Neuronal stem cell (in vitro differentiated cells): ENCODE measurements around the gene PSEN2.

Experiments
- DNase-seq: peaks from one replicate; pipeline ENCODE4 v3.0.0-alpha.2; 2013; ENCODE audit warnings: low spot score
- H2AFZ ChIP-seq: one replicate; pipeline ENCODE4 v1.6.1; 2013; ENCODE audit warnings: mild to moderate bottlenecking, low read length, inconsistent platforms
- H2AK5ac ChIP-seq: 2 replicates; pipeline ENCODE4 v1.6.1; 2013; ENCODE audit warnings: low read depth, mild to moderate bottlenecking, inconsistent platforms, low read length, moderate library complexity, mixed read lengths
- H2BK120ac ChIP-seq: 2 replicates; pipeline ENCODE4 v1.6.1; 2013; ENCODE audit warnings: low read depth, mild to moderate bottlenecking, inconsistent platforms, low read length, moderate library complexity, mixed read lengths
- H2BK12ac ChIP-seq: one replicate; pipeline ENCODE4 v1.6.1; 2013; ENCODE audit warnings: low read length, inconsistent platforms
- H2BK15ac ChIP-seq: 2 replicates; pipeline ENCODE4 v1.6.1; 2013; ENCODE audit warnings: mild to moderate bottlenecking, low read length, inconsistent platforms, mixed read lengths
- H2BK5ac ChIP-seq: one replicate; pipeline ENCODE4 v1.6.1; 2013; ENCODE audit warnings: inconsistent platforms, mild to moderate bottlenecking, low read length, moderate library complexity
- H3K14ac ChIP-seq: one replicate; pipeline ENCODE4 v1.6.1; 2013; ENCODE audit warnings: low read length, inconsistent platforms
- H3K18ac ChIP-seq: 2 replicates; pipeline ENCODE4 v1.6.1; 2013; ENCODE audit warnings: low read length, inconsistent platforms
- H3K23ac ChIP-seq: 2 replicates; pipeline ENCODE4 v1.6.1; 2013; ENCODE audit warnings: low read depth, mild to moderate bottlenecking, mixed read lengths, low read length, inconsistent platforms; ENCODE audit not compliant: poor library complexity
- H3K27ac ChIP-seq: replicated peaks from 3 replicates; pipeline ENCODE4 v1.5.1; 2013; ENCODE audit warnings: low read length, inconsistent platforms
- H3K27me3 ChIP-seq, 3 experiments: 2 replicates each; pipeline ENCODE4 v1.6.1; 2013; ENCODE audit warnings: low read length in 3 of 3, mild to moderate bottlenecking in 2 of 3, inconsistent platforms in 1 of 3, low read depth in 1 of 3, mixed read lengths in 1 of 3, moderate library complexity in 1 of 3; ENCODE audit not compliant: control insufficient read depth in 3 of 3, insufficient read depth in 3 of 3
- H3K36me3 ChIP-seq, 2 donors: replicated peaks in 1 of 2; 2 replicates each; pipeline ENCODE4 v1.6.1; 2013; ENCODE audit warnings: low read length in 2 of 2; ENCODE audit not compliant: control insufficient read depth in 2 of 2, insufficient read depth in 2 of 2
- H3K4ac ChIP-seq: 2 replicates; pipeline ENCODE4 v1.6.1; 2013; ENCODE audit warnings: inconsistent platforms, mild to moderate bottlenecking, low read length, moderate library complexity
- H3K4me1 ChIP-seq, 2 donors: 1 replicate in 1 of 2; 2 replicates in 1 of 2; pipeline ENCODE4 v1.6.1; 2013; ENCODE audit warnings: low read length in 2 of 2, low read depth in 1 of 2; ENCODE audit not compliant: control insufficient read depth in 2 of 2, insufficient read depth in 1 of 2
- H3K4me2 ChIP-seq: one replicate; pipeline ENCODE4 v1.6.1; 2013; ENCODE audit warnings: mild to moderate bottlenecking, low read length, inconsistent platforms; ENCODE audit not compliant: insufficient read depth, poor library complexity, severe bottlenecking
- H3K4me3 ChIP-seq, 2 donors: 2 replicates each; pipeline ENCODE4 v1.5.1; 2013; ENCODE audit warnings: low read length in 2 of 2, mild to moderate bottlenecking in 2 of 2, inconsistent platforms in 1 of 2, moderate library complexity in 1 of 2
- H3K79me1 ChIP-seq: one replicate; pipeline ENCODE4 v1.6.1; 2013; ENCODE audit warnings: low read depth, mild to moderate bottlenecking, inconsistent platforms, low read length, moderate library complexity
- H3K9ac ChIP-seq: one replicate; pipeline ENCODE4 v1.6.1; 2013; ENCODE audit warnings: mild to moderate bottlenecking, low read depth, low read length, inconsistent platforms; ENCODE audit not compliant: poor library complexity
- H3K9me3 ChIP-seq, 2 donors: replicated peaks in 1 of 2; 2 replicates each; pipeline versions ENCODE3 to v1.6.1; 2013; ENCODE audit warnings: low read length in 2 of 2, mild to moderate bottlenecking in 2 of 2, inconsistent platforms in 1 of 2, low read depth in 1 of 2, mixed read lengths in 1 of 2, moderate library complexity in 1 of 2; ENCODE audit not compliant: control insufficient read depth in 2 of 2, insufficient read depth in 1 of 2
- H4K8ac ChIP-seq: one replicate; pipeline ENCODE4 v1.6.1; 2013; ENCODE audit warnings: low read depth, mild to moderate bottlenecking, inconsistent platforms, low read length, moderate library complexity
- H4K91ac ChIP-seq: one replicate; pipeline ENCODE4 v1.6.1; 2013; ENCODE audit warnings: low read length, low read depth, mild to moderate bottlenecking, inconsistent platforms; ENCODE audit not compliant: poor library complexity
- WGBS, 2 donors: extraction: QIAGEN DNeasy Blood & Tissue Kit; methylation state at CpG; one replicate each; pipeline ENCODE4 v1.1.7; 2013; ENCODE audit warnings: missing lambda C conversion rate in 2 of 2, mixed read lengths in 1 of 2; ENCODE audit not compliant: insufficient read length in 2 of 2, insufficient replicate concordance in 1 of 2; ENCODE audit errors: extremely low coverage in 2 of 2; 5-methylcytosine and 5-hydroxymethylcytosine counted together

Gene PSEN2

GRCh38 chr1:226863446-226863845 is 7.0 kb upstream of the PSEN2 start:
- Histone ChIP-seq H2BK12ac (no peak overlapping the region), H4K91ac (no peak overlapping the region), H3K23ac (no peak overlapping the region), H3K4ac (no peak overlapping the region), H3K27me3 (peaks cover 0 to 6% (median 0%) of the 10 kb centered on the region in 3 experiments), H2BK5ac (no peak overlapping the region), H3K4me3 (no peak overlapping the region), H2AK5ac (no peak overlapping the region), H3K27ac (no peak overlapping the region), H2AFZ (peak overlapping the region; percentile 39), H3K79me1 (no peaks in the 10 kb centered on the region), H4K8ac (no peak overlapping the region), H3K4me2 (no peak overlapping the region), H2BK120ac (no peak overlapping the region), H3K4me1 (peaks cover 0 to 2% of the 10 kb centered on the region in 2 donors), H3K36me3 (no peaks in the 10 kb centered on the region), H3K9me3 (no peaks in the 10 kb centered on the region), H2BK15ac (no peak overlapping the region), H3K14ac (no peak overlapping the region), H3K9ac (no peak overlapping the region), H3K18ac (no peak overlapping the region)
- DNase-seq: no peak
- no CpG with 5 or more reads among the region's 5 CpGs for WGBS, 2 donors

GRCh38 chr1:226864311-226864710 is 6.1 kb upstream of the PSEN2 start:
- no peak overlapping the region for H2BK120ac ChIP-seq
- peaks cover 0 to 7% (median 0%) of the 10 kb centered on the region in 3 experiments for H3K27me3 ChIP-seq
- WGBS, 2 donors: no CpG with 5 or more reads among the region's 4 CpGs
- H4K91ac ChIP-seq: no peak overlapping the region
- H3K9ac ChIP-seq: no peak overlapping the region
- H2AFZ ChIP-seq: no peak overlapping the region
- H4K8ac ChIP-seq: no peak overlapping the region
- H3K23ac ChIP-seq: no peak overlapping the region
- no peak overlapping the region for H2AK5ac ChIP-seq
- no peak overlapping the region for H3K4me2 ChIP-seq
- no peak overlapping the region for H3K18ac ChIP-seq
- H3K9me3 ChIP-seq: peaks cover 0 to under 1% of the 10 kb centered on the region in 2 donors
- H3K4me3 ChIP-seq: no peak overlapping the region
- H3K14ac ChIP-seq: no peak overlapping the region
- H2BK12ac ChIP-seq: no peak overlapping the region
- H3K4me1 ChIP-seq: peaks cover 0 to 2% of the 10 kb centered on the region in 2 donors
- H3K79me1 ChIP-seq: no peaks in the 10 kb centered on the region
- H2BK5ac ChIP-seq: no peak overlapping the region
- no peak for DNase-seq
- no peak overlapping the region for H2BK15ac ChIP-seq
- no peak overlapping the region for H3K27ac ChIP-seq
- no peaks in the 10 kb centered on the region for H3K36me3 ChIP-seq
- no peak overlapping the region for H3K4ac ChIP-seq

DNA sequence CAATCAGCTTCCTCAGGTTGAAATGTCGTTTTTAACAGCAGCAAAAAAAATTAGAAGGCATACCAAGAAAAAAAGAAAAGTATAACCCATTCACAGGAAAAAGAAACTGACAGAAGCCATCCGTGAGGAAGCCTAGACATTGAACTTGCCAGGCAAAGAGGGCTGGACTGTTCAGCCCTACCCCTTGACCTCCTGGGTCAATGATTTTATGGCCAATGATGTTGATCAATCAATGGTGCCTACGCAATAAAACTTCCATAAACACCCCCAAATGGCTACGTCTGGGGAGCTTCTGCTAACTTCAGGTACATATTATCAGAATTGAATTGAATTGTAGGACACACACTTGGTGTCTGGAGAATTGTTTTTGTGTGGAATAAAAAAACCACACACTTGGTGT is 4.8 kb upstream of the PSEN2 start:
- Histone ChIP-seq H3K4ac (no peak overlapping the region), H2BK5ac (no peak overlapping the region), H2AK5ac (no peak overlapping the region), H3K4me1 (peaks cover 2% of the 10 kb centered on the region in 2 donors), H3K23ac (no peak overlapping the region), H3K79me1 (no peaks in the 10 kb centered on the region), H2BK12ac (no peak overlapping the region), H2BK15ac (no peak overlapping the region), H3K4me3 (no peak overlapping the region), H3K27me3 (peaks cover 0 to 16% (median 0%) of the 10 kb centered on the region in 3 experiments), H2AFZ (no peak overlapping the region), H3K18ac (no peak overlapping the region), H3K9me3 (peaks cover 0 to 3% of the 10 kb centered on the region in 2 donors), H3K36me3 (no peaks in the 10 kb centered on the region), H2BK120ac (no peak overlapping the region), H3K14ac (no peak overlapping the region), H4K8ac (no peak overlapping the region), H3K27ac (no peak overlapping the region), H3K4me2 (no peak overlapping the region), H3K9ac (no peak overlapping the region), H4K91ac (no peak overlapping the region)
- DNase-seq: no peak
- WGBS, 2 donors: no CpG with 5 or more reads among the region's 4 CpGs

- H3K4me1 ChIP-seq: peaks cover 9 to 10% of the 10 kb centered on the region in 2 donors
- no peak overlapping the region for H3K9ac ChIP-seq
- H4K91ac ChIP-seq: no peak overlapping the region
- no peak overlapping the region for H2BK5ac ChIP-seq
- no peak overlapping the region for H2AFZ ChIP-seq
- no peak for DNase-seq
- H3K23ac ChIP-seq: no peak overlapping the region
- H2BK12ac ChIP-seq: no peak overlapping the region
- H3K36me3 ChIP-seq: no peaks in the 10 kb centered on the region
- no peaks in the 10 kb centered on the region for H3K79me1 ChIP-seq
- H3K18ac ChIP-seq: no peak overlapping the region
- no peak overlapping the region for H3K27ac ChIP-seq
- H3K4me3 ChIP-seq: no peak overlapping the region
- no CpG with 5 or more reads among the region's 6 CpGs for WGBS, 2 donors
- H3K4me2 ChIP-seq: no peak overlapping the region
- no peak overlapping the region for H2AK5ac ChIP-seq
- H2BK120ac ChIP-seq: no peak overlapping the region
- no peak overlapping the region for H2BK15ac ChIP-seq
- H3K4ac ChIP-seq: no peak overlapping the region
- no peak overlapping the region for H4K8ac ChIP-seq
- H3K9me3 ChIP-seq: peaks cover 0 to 3% of the 10 kb centered on the region in 2 donors
- H3K27me3 ChIP-seq: peaks cover 0 to 16% (median 3%) of the 10 kb centered on the region in 3 experiments
- H3K14ac ChIP-seq: no peak overlapping the region
Measured at GRCh38 chr1:226867461-226868054, 2.9 kb upstream of the PSEN2 start.
